ENCODE results near the gene MRPL23.

Gene MRPL23

DNA sequence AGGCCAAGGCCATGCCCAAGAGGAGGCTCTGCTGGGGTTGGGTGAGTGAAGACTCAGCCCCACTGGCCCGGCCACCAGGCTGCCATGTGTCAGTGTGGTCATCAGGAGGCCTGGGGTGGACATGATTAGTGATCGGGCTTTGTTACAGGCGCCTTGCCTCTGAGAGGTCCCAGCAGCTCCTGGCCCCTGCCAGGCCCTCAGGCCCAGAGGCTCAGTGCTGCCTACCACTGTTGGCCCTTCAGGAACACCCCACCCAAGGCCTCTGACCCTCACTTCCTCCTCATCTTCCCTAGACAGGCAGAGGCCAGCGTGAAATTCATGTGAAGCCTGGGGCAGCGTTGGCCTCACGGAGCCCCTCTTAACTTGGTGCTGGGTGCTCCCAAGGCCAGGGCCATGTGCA, 2.2 kb downstream of the MRPL23 start:
- no peaks in the 10 kb centered on the region for H3K9me3 ChIP-seq (ENCODE audit: insufficient read depth, low read length, severe bottlenecking)
- H3K9ac ChIP-seq (ENCODE audit: low read depth, low read length) = no peak overlapping the region
- H3K27ac ChIP-seq (ENCODE audit: low read length) = no peak overlapping the region
- DNase-seq = no peak
- ATAC-seq (ENCODE audit: insufficient read depth, low read depth) = no peak
- TF ChIP-seq, protein P1, sequence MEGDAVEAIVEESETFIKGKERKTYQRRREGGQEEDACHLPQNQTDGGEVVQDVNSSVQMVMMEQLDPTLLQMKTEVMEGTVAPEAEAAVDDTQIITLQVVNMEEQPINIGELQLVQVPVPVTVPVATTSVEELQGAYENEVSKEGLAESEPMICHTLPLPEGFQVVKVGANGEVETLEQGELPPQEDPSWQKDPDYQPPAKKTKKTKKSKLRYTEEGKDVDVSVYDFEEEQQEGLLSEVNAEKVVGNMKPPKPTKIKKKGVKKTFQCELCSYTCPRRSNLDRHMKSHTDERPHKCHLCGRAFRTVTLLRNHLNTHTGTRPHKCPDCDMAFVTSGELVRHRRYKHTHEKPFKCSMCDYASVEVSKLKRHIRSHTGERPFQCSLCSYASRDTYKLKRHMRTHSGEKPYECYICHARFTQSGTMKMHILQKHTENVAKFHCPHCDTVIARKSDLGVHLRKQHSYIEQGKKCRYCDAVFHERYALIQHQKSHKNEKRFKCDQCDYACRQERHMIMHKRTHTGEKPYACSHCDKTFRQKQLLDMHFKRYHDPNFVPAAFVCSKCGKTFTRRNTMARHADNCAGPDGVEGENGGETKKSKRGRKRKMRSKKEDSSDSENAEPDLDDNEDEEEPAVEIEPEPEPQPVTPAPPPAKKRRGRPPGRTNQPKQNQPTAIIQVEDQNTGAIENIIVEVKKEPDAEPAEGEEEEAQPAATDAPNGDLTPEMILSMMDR (IDR thresholded peaks at IDR 0.05; ENCODE audit: borderline replicate concordance, extremely low read depth, low read length, poor library complexity, severe bottlenecking) = no peak
- no peak for TF ChIP-seq EZH2 (IDR thresholded peaks at IDR 0.05; ENCODE audit: borderline replicate concordance, low read depth, low read length, severe bottlenecking)
- no peaks in the 10 kb centered on the region for H4K20me1 ChIP-seq (ENCODE audit: insufficient read depth, low read length)
- no peaks in the 10 kb centered on the region for H3K36me3 ChIP-seq (ENCODE audit: insufficient read depth, low read length)
- no peak overlapping the region for H3K4me2 ChIP-seq (ENCODE audit: insufficient read depth, low read length)
- no peaks in the 10 kb centered on the region for H3K79me2 ChIP-seq (ENCODE audit: insufficient read depth, low read length)
- no peaks in the 10 kb centered on the region for H3K4me1 ChIP-seq (ENCODE audit: insufficient read depth, low read length)
- no peak overlapping the region for H2AFZ ChIP-seq (ENCODE audit: low read depth, low read length)
- H3K27me3 ChIP-seq (ENCODE audit: insufficient read depth, low read length, poor library complexity) = no peaks in the 10 kb centered on the region
- no peak overlapping the region for H3K4me3 ChIP-seq (ENCODE audit: low read depth in 1 of 2, low read length in 2 of 2)

DNA sequence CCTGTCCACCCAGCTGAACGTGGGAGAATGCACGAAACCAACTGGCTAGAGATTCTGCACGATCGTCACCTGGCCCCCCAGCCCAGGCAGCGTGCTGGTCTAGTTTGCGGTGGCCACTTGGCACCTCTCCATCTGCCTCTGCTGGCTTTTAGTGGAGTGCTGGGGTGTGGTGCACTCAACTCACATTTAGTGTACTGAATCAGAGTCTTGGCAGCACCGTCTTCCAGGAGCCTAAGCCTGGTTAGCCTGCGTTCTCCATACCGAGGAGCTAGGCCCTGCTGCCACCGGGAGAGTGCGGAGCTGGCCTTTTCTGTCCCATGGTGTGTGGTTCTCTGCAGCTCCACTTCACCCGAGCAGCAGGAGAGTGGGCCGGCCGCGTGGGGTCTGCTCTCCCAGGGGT, 2.8 kb downstream of the MRPL23 start:
- TF ChIP-seq EZH2 (IDR thresholded peaks at IDR 0.05; ENCODE audit: borderline replicate concordance, low read depth, low read length, severe bottlenecking) = no peak
- TF ChIP-seq, protein P1 (IDR thresholded peaks at IDR 0.05; ENCODE audit: borderline replicate concordance, extremely low read depth, low read length, poor library complexity, severe bottlenecking) = no peak
- no peaks in the 10 kb centered on the region for H3K79me2 ChIP-seq (ENCODE audit: insufficient read depth, low read length)
- H3K9ac ChIP-seq (ENCODE audit: low read depth, low read length) = no peak overlapping the region
- no peak for ATAC-seq (ENCODE audit: insufficient read depth, low read depth)
- no peaks in the 10 kb centered on the region for H3K27me3 ChIP-seq (ENCODE audit: insufficient read depth, low read length, poor library complexity)
- no peak for DNase-seq
- H3K9me3 ChIP-seq (ENCODE audit: insufficient read depth, low read length, severe bottlenecking) = no peaks in the 10 kb centered on the region
- H3K27ac ChIP-seq (ENCODE audit: low read length) = no peak overlapping the region
- no peaks in the 10 kb centered on the region for H3K36me3 ChIP-seq (ENCODE audit: insufficient read depth, low read length)
- H3K4me1 ChIP-seq (ENCODE audit: insufficient read depth, low read length) = no peaks in the 10 kb centered on the region
- H3K4me2 ChIP-seq (ENCODE audit: insufficient read depth, low read length) = no peak overlapping the region
- no peaks in the 10 kb centered on the region for H4K20me1 ChIP-seq (ENCODE audit: insufficient read depth, low read length)
- H2AFZ ChIP-seq (ENCODE audit: low read depth, low read length) = no peak overlapping the region
- H3K4me3 ChIP-seq (ENCODE audit: low read depth in 1 of 2, low read length in 2 of 2) = no peak overlapping the region

DNA sequence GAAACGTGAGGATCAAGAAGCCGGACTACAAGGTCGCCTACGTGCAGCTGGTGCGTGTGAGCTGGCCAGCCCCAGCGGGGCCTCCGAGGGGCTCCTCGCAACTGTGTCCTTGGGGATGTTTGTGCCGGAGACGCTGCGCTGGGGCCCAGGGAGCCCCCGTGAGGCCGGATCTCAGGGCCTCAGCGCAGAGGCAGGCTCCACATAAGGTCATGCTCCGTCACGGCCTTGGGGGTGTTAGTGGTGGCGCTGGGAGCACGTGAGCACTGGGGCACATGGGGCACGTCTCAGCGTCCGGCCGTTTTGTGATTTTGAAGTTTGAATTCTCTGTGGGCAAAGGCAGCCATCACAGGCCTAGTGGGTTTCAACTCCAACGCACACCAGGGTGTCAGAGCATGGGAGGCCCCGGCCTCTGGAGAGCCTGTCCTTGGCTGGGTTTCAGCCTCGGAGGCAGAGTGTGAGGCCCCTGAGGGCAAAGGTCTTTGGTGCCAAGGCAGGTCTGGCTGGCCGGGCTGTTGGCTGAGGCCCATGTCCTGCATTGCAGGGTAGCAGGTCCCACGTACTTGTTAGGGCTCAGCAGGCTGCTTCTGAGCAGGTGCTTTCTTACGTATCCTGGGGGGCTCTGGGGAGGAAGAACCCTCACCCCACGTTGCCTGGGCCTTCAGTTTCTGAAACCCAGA, 5.8 kb downstream of the MRPL23 start:
- no peak for ATAC-seq (ENCODE audit: insufficient read depth, low read depth)
- no peaks in the 10 kb centered on the region for H3K9me3 ChIP-seq (ENCODE audit: insufficient read depth, low read length, severe bottlenecking)

More for the DNA sequence above, 5.8 kb downstream of the MRPL23 start:
- H3K4me3 ChIP-seq (ENCODE audit: low read depth in 1 of 2, low read length in 2 of 2) = no peak overlapping the region
- H3K9ac ChIP-seq (ENCODE audit: low read depth, low read length) = no peak overlapping the region
- H3K27ac ChIP-seq (ENCODE audit: low read length) = no peak overlapping the region
- no peaks in the 10 kb centered on the region for H4K20me1 ChIP-seq (ENCODE audit: insufficient read depth, low read length)
- DNase-seq = no peak
- TF ChIP-seq, protein P1 (IDR thresholded peaks at IDR 0.05; ENCODE audit: borderline replicate concordance, extremely low read depth, low read length, poor library complexity, severe bottlenecking) = no peak
- no peak for TF ChIP-seq EZH2 (IDR thresholded peaks at IDR 0.05; ENCODE audit: borderline replicate concordance, low read depth, low read length, severe bottlenecking)
- no peak overlapping the region for H3K4me2 ChIP-seq (ENCODE audit: insufficient read depth, low read length)
- H3K36me3 ChIP-seq (ENCODE audit: insufficient read depth, low read length) = no peaks in the 10 kb centered on the region
- H2AFZ ChIP-seq (ENCODE audit: low read depth, low read length) = no peak overlapping the region
- no peaks in the 10 kb centered on the region for H3K79me2 ChIP-seq (ENCODE audit: insufficient read depth, low read length)
- no peaks in the 10 kb centered on the region for H3K27me3 ChIP-seq (ENCODE audit: insufficient read depth, low read length, poor library complexity)
- H3K4me1 ChIP-seq (ENCODE audit: insufficient read depth, low read length) = no peaks in the 10 kb centered on the region
